Tibial artery (tissue), 4 donors: ENCODE results near the gene KIF26B.

Experiments used
- DNase-seq, 2 donors: peaks; one replicate each; pipeline ENCODE4 v3.0.0-alpha.2; 2019
- H3K27ac ChIP-seq, 2 donors: fragments of 200-600 bp; sonication (generic) in 1 of 2; 1 replicate in 1 of 2; 2 replicates in 1 of 2; pipeline ENCODE4 v1.5.1; 2018 to 2019; ENCODE audit warnings: mild to moderate bottlenecking in 1 of 2
- H3K27me3 ChIP-seq, 2 donors: fragments of 200-600 bp; sonication (generic) in 1 of 2; one replicate each; pipeline versions ENCODE4 v1.5.1 to v1.6.0; 2016 to 2019
- H3K36me3 ChIP-seq, 3 donors: fragments of 200-600 bp; sonication (generic) in 2 of 3; one replicate each; pipeline ENCODE4 v1.5.1; 2016 to 2019; ENCODE audit warnings: mild to moderate bottlenecking in 2 of 3
- H3K4me1 ChIP-seq, 4 donors: fragments of 200-600 bp; sonication (generic) in 2 of 4; 1 replicate in 3 of 4; 2 replicates in 1 of 4; pipeline ENCODE4 v1.5.1; 2016 to 2019
- H3K4me3 ChIP-seq, 2 donors: fragments of 200-600 bp; sonication (generic) in 1 of 2; 1 replicate in 1 of 2; 2 replicates in 1 of 2; pipeline ENCODE4 v1.5.1; 2018 to 2019; ENCODE audit warnings: mild to moderate bottlenecking in 2 of 2
- H3K9me3 ChIP-seq, 3 donors: fragments of 200-600 bp; sonication (generic) in 1 of 3; one replicate each; pipeline ENCODE4 v1.5.1; 2016 to 2019
- intact Hi-C: fragments of 100-400 bp; cut with DNase I; formaldehyde crosslinking; loops from one replicate; pipeline ENCODE4 v1.15.0; 2023; ENCODE audit warnings: low total_unique reads
- TF ChIP-seq, protein P1 (sequence below), 2 experiments: fragments of 200-600 bp in 1 of 2; fragments of 450-650 bp in 1 of 2; IDR thresholded peaks; one replicate each; pipeline ENCODE4 v1.5.1; 2017 to 2019; ENCODE audit warnings: antibody characterized with exemption in 2 of 2, mild to moderate bottlenecking in 1 of 2, moderate library complexity in 1 of 2

The KIF26B gene

DNA sequence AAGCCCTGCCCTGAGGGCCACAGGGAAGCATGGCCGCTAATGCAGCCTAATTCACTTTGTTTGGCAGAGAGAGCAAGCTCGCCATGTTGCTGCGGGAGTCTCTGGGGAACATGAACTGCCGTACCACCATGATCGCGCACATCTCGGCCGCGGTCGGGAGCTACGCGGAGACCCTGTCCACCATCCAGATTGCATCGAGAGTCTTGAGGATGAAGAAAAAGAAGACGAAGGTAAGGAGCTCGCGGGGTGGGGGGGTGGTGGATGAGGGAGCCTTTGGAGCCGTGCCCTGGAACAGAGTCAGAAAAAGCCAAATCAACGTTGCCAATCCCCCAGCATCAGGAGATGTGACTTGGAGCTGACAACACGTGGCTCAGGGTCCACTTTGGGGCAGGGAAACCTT is 529.4 kb downstream of the KIF26B start:
- DNase-seq = no peak
- no peaks in the 10 kb centered on the region for H3K4me1 ChIP-seq
- no peak overlapping the region for H3K27ac ChIP-seq
- no peaks in the 10 kb centered on the region for H3K36me3 ChIP-seq
- peaks cover 0 to 8% (median 0%) of the 10 kb centered on the region in 3 donors for H3K9me3 ChIP-seq
- H3K4me3 ChIP-seq = no peak overlapping the region
- intact Hi-C loops = no loop called here
- H3K27me3 ChIP-seq = no peaks in the 10 kb centered on the region
- TF ChIP-seq, protein P1, sequence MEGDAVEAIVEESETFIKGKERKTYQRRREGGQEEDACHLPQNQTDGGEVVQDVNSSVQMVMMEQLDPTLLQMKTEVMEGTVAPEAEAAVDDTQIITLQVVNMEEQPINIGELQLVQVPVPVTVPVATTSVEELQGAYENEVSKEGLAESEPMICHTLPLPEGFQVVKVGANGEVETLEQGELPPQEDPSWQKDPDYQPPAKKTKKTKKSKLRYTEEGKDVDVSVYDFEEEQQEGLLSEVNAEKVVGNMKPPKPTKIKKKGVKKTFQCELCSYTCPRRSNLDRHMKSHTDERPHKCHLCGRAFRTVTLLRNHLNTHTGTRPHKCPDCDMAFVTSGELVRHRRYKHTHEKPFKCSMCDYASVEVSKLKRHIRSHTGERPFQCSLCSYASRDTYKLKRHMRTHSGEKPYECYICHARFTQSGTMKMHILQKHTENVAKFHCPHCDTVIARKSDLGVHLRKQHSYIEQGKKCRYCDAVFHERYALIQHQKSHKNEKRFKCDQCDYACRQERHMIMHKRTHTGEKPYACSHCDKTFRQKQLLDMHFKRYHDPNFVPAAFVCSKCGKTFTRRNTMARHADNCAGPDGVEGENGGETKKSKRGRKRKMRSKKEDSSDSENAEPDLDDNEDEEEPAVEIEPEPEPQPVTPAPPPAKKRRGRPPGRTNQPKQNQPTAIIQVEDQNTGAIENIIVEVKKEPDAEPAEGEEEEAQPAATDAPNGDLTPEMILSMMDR (IDR thresholded peaks at IDR 0.05) = no peak

DNA sequence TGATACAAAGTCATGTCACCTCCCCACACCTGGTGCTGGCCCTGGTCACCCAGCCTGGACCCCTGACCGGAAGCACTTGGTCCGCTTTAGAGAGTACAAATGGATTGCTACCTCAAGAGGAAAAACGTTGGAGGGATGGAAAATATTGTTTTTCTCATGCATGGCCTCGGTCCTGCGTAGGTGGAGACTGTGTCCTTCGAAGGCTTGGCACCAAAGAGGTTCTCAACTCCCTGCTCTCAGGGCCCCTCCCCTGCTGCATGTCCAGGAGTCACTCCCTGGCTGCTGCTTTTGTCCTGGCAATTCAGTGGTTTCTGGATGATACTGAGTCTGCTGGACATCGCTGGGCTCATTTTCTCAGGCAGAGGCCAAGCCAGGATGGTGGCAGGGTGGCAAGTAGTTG is 529.8 kb downstream of the KIF26B start:
- H3K4me3 ChIP-seq = no peak overlapping the region
- H3K27me3 ChIP-seq = no peaks in the 10 kb centered on the region
- H3K9me3 ChIP-seq = peaks cover 0 to 8% (median 0%) of the 10 kb centered on the region in 3 donors
- intact Hi-C loops = no loop called here
- TF ChIP-seq, protein P1 (IDR thresholded peaks at IDR 0.05) = no peak
- no peaks in the 10 kb centered on the region for H3K4me1 ChIP-seq
- no peak overlapping the region for H3K27ac ChIP-seq
- no peaks in the 10 kb centered on the region for H3K36me3 ChIP-seq
- DNase-seq = no peak

DNA sequence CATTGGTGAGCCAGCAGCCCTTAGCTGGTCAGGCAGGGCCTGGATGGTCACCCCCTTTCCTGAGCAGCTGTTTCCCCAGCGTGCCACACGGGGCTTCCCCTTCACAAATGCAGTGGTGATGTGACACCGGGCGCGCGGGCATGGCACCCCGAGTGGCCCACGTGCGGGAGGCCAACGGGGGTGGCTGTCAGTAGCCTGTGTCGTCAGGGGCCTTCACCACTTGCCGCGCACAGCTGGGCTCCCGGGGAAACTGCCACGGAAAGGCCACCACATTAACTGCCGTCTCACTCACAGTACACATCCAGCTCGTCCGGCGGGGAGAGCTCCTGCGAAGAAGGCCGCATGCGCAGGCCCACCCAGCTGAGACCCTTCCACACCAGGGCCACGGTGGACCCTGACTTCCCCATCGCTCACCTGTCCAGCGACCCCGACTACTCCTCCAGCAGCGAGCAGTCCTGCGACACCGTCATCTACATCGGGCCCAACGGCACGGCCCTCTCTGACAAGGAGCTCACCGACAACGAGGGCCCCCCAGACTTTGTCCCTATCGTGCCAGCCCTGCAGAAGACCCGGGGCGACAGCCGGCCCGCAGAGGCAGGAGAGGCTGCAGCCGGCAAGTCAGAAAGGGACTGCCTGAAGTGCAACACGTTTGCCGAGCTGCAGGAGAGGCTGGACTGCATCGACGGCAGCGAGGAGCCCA is 530.5 kb downstream of the KIF26B start:
- peaks cover 0 to 8% (median 0%) of the 10 kb centered on the region in 3 donors for H3K9me3 ChIP-seq
- DNase-seq = no peak
- H3K4me1 ChIP-seq = no peaks in the 10 kb centered on the region
- no peak overlapping the region for H3K27ac ChIP-seq
- no peaks in the 10 kb centered on the region for H3K27me3 ChIP-seq
- H3K4me3 ChIP-seq = no peak overlapping the region
- intact Hi-C loops = no loop called here
- TF ChIP-seq, protein P1 (IDR thresholded peaks at IDR 0.05) = no peak
- H3K36me3 ChIP-seq = no peaks in the 10 kb centered on the region

DNA sequence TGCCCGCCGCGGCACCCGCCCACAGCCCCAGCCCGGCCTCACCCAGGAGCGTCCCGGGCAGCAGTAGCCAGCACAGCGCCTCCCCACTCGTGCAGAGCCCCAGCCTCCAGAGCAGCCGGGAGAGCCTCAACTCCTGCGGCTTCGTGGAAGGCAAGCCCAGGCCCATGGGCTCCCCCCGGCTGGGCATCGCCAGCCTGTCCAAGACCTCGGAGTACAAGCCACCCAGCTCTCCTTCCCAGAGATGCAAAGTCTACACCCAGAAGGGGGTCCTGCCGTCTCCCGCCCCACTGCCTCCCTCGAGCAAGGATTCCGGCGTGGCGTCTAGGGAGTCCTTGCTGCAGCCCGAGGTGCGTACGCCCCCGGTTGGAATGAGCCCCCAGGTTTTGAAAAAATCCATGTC is 531.2 kb downstream of the KIF26B start:
- Histone ChIP-seq H3K4me3 (no peak overlapping the region), H3K9me3 (peaks cover 0 to 8% (median 0%) of the 10 kb centered on the region in 3 donors), H3K27me3 (no peaks in the 10 kb centered on the region), H3K36me3 (no peaks in the 10 kb centered on the region), H3K27ac (no peak overlapping the region), H3K4me1 (no peaks in the 10 kb centered on the region)
- no peak for DNase-seq
- TF ChIP-seq, protein P1 (IDR thresholded peaks at IDR 0.05) = no peak
- intact Hi-C loops = no loop called here

DNA sequence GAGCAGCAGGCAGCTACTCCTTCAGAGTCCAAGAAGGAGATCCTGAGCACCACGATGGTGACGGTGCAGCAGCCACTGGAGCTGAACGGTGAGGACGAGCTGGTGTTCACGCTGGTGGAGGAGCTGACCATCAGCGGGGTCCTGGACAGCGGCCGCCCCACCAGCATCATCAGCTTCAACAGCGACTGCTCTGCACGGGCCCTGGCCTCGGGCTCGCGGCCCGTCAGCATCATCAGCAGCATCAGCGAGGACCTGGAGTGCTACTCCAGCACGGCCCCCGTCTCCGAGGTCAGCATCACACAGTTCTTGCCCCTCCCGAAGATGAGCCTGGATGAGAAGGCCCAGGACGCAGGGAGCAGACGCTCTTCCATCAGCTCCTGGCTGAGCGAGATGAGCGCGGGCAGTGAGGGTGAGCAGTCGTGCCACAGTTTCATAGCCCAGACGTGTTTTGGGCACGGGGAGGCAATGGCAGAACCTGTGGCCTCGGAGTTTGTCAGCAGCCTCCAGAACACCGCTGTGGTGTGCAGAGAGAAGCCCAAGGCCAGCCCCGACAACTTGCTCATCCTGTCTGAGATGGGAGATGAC is 531.8 kb downstream of the KIF26B start:
- Histone ChIP-seq H3K36me3 (no peaks in the 10 kb centered on the region), H3K4me1 (no peaks in the 10 kb centered on the region), H3K4me3 (no peak overlapping the region), H3K27ac (no peak overlapping the region), H3K27me3 (no peaks in the 10 kb centered on the region), H3K9me3 (peaks cover 0 to 8% (median 0%) of the 10 kb centered on the region in 3 donors)
- intact Hi-C loops = no loop called here
- TF ChIP-seq, protein P1 (IDR thresholded peaks at IDR 0.05) = no peak
- no peak for DNase-seq
